Measurements from ENCODE around the gene ASPN. TPM values are rescaled to one million over a fixed set of nuclear protein-coding genes. Genes with fewer than 3 reads are reported as not detected.

ASPN gene
- total RNA-seq, 1 donor from 2014 or later = not detected

DNA sequence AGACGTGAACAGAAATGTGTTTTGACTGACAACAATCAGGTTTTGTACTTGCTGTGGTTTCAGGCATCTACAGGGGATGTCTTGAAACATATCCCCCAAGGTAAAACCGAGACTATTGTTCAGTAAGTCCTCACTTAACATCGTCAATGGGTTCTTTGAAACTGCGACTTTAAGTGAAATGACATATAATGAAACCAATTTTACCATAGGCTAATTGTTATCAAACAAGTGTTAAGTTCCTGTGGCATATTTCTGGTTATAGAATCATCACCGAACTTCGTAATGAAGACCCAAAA, 41.6 kb downstream of the ASPN start:
- no peaks in the 10 kb centered on the region for H3K36me3 Mint-ChIP-seq (ENCODE audit: low read depth)
- no peak overlapping the region for H3K27ac Mint-ChIP-seq
- H3K27me3 Mint-ChIP-seq (ENCODE audit: low read depth) = peaks cover 2% of the 10 kb centered on the region
- H3K4me3 Mint-ChIP-seq (ENCODE audit: low read depth) = no peak overlapping the region
- H3K9me3 Mint-ChIP-seq = no peaks in the 10 kb centered on the region
- peaks cover 16% of the 10 kb centered on the region for H3K4me1 Mint-ChIP-seq (ENCODE audit: low read depth)
- DNase-seq (ENCODE audit: low spot score) = no peak
- intact Hi-C loops (cut with micrococcal nuclease) = no loop called here

DNA sequence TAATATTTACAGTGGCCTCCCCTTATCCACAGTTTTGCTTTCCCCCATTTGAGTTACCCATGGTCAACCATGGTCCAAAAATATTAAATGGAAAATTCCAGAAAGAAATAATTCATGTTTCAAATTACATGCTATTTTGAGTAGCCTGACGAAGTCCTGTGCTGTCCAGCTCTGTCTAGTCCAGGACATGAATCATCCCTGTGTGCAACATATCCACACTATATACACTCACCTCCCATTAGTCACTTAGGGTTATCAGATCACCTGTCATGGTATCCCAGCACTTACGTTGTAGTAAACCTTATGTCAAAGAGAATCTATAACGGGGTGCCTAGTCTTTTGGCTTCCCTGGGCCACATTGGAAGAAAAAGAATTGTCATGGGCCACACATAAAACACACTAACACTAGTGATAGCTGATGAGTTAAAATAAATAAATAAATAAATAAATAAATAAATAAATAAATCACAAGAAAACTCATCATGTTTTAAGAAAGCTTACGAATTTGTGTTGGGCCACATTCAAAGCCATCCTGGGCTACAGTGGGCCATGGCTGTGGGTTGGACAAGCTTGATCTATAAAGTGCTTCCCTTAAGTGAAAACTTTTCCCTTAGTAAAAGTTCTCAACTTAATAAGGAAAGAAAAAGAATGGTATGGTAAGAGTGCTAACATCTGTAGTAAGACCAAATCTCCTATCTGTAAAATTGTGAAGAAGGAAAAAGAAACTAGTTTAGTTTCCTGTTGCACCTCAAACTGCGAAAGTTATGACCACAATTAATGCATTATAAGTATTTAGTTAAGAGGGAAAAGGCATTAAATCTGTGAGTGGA, 42.2 kb downstream of the ASPN start:
- DNase-seq (ENCODE audit: low spot score) = no peak
- Mint-ChIP-seq H3K4me1 (ENCODE audit: low read depth) (peaks cover 18% of the 10 kb centered on the region), H3K27me3 (ENCODE audit: low read depth) (peaks cover 2% of the 10 kb centered on the region), H3K4me3 (ENCODE audit: low read depth) (no peak overlapping the region), H3K27ac (no peak overlapping the region), H3K36me3 (ENCODE audit: low read depth) (no peaks in the 10 kb centered on the region), H3K9me3 (no peaks in the 10 kb centered on the region)
- intact Hi-C loops (cut with micrococcal nuclease) = loop anchor here (1.0 kb wide), 1 partner anchor 114 kb away; no protein-coding TSS in a partner anchor

DNA sequence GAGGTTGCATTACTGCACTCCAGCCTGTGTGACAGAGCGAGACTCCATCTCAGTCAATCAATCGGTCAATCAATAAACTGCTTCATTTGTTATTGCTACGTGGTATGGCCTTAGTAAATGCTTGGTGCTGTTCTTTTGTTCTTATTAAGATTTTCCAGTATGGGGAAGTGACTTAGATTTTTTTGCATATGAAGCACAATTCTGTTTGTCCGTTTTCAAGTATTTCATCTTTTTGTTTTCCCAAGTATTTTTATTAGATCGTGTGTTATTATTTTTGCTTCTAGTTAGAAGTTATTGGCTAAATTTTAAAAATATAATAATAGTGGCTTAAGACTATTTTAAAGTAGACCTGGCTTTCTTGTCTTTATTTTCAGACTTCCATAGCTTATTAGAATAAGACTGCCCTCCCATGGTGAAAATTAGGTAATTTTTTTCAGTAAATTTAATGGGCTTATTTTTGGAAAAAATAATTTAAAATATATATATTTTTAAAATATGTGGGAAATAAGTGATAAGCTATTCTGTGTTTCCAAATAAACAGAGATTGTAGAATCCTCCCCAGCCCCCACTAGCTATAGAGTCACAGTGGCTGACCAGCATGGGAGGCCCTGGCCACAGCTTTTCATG, 43.3 kb downstream of the ASPN start:
- no peak for DNase-seq (ENCODE audit: low spot score)
- H3K27me3 Mint-ChIP-seq (ENCODE audit: low read depth) = no peaks in the 10 kb centered on the region
- H3K4me1 Mint-ChIP-seq (ENCODE audit: low read depth) = peaks cover 20% of the 10 kb centered on the region
- intact Hi-C loops (cut with micrococcal nuclease) = loop anchor here (1.0 kb wide), 1 partner anchor 113 kb away; no protein-coding TSS in a partner anchor
- no peak overlapping the region for H3K4me3 Mint-ChIP-seq (ENCODE audit: low read depth)
- no peaks in the 10 kb centered on the region for H3K36me3 Mint-ChIP-seq (ENCODE audit: low read depth)
- H3K9me3 Mint-ChIP-seq = no peaks in the 10 kb centered on the region
- H3K27ac Mint-ChIP-seq = no peak overlapping the region

DNA sequence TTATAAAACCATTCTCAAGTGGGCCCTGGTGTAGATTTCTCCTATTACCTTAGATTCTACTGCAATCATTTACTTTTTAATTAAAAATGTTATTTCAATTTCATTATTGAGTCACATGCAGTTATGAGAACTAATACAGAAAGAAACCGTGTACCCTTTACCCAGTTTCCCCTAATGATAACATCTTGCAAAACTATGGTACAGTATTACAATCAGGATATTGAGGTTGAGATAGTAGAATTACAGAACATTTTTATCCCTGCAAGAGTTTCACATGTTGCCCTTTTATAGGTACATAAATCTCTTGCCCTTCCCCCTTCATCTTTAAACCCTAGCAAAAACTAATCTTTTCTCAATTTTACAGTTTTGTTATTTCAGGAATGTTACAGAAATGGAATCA, 47.0 kb downstream of the ASPN start:
- Mint-ChIP-seq H3K36me3 (ENCODE audit: low read depth) (peaks cover 2% of the 10 kb centered on the region), H3K4me1 (ENCODE audit: low read depth) (peaks cover 10% of the 10 kb centered on the region), H3K4me3 (ENCODE audit: low read depth) (no peak overlapping the region), H3K27me3 (ENCODE audit: low read depth) (no peaks in the 10 kb centered on the region), H3K9me3 (no peaks in the 10 kb centered on the region), H3K27ac (no peak overlapping the region)
- DNase-seq (ENCODE audit: low spot score) = no peak
- intact Hi-C loops (cut with micrococcal nuclease) = no loop called here

DNA sequence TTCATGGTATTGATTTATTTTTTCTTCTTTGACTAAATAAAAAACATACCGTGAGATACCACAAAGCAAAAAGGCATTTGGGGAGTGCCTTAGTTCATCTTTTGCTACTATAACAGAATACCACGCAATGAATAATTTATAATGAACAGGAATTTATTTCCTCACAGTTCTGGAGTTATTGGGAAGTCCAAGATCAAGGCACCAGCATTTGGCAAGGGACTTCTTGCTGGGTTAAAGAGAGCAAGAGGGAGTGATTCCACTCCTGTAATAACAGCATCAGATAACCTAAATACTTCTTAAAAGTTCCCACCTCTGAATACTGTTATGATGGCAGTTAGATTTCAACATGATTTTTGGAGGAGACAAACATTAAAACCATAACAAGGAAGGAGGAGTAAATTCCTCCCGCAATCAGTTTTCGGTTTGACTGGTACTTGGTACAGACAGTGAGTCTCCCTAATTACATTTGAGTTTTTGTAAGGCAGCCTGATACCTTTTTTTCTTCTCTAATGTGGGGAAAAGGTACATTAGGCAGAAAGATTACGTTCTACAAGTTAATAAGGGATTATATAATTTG, 49.2 kb downstream of the ASPN start:
- no peak overlapping the region for H3K27ac Mint-ChIP-seq
- H3K36me3 Mint-ChIP-seq (ENCODE audit: low read depth) = peaks cover 2% of the 10 kb centered on the region
- H3K4me1 Mint-ChIP-seq (ENCODE audit: low read depth) = peaks cover 4% of the 10 kb centered on the region
- no peaks in the 10 kb centered on the region for H3K27me3 Mint-ChIP-seq (ENCODE audit: low read depth)
- DNase-seq (ENCODE audit: low spot score) = no peak
- no peaks in the 10 kb centered on the region for H3K9me3 Mint-ChIP-seq
- intact Hi-C loops (cut with micrococcal nuclease) = no loop called here
- H3K4me3 Mint-ChIP-seq (ENCODE audit: low read depth) = no peak overlapping the region

DNA sequence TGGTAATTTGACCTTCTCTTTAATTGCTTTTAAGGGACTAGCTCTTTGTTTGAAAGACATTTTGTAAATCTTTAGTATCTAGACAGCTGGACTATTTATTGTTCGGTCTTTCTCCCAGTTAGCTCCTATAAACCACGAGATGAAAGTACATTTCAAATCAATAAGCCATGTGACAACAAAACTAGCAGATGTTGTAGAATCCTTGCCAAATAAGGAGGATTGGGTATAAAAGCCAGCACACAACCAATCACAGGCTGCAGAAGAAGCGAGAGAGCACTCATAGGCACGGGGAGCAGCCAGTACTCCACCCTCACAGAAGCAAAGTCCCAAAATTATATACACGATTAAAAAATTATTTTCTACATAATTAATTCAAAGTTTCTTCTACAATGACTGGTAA, 50.0 kb downstream of the ASPN start:
- Mint-ChIP-seq H3K27me3 (ENCODE audit: low read depth) (no peaks in the 10 kb centered on the region), H3K27ac (no peak overlapping the region), H3K9me3 (no peaks in the 10 kb centered on the region), H3K36me3 (ENCODE audit: low read depth) (peaks cover 2% of the 10 kb centered on the region), H3K4me3 (ENCODE audit: low read depth) (no peak overlapping the region), H3K4me1 (ENCODE audit: low read depth) (peaks cover 4% of the 10 kb centered on the region)
- no peak for DNase-seq (ENCODE audit: low spot score)
- intact Hi-C loops (cut with micrococcal nuclease) = no loop called here

DNA sequence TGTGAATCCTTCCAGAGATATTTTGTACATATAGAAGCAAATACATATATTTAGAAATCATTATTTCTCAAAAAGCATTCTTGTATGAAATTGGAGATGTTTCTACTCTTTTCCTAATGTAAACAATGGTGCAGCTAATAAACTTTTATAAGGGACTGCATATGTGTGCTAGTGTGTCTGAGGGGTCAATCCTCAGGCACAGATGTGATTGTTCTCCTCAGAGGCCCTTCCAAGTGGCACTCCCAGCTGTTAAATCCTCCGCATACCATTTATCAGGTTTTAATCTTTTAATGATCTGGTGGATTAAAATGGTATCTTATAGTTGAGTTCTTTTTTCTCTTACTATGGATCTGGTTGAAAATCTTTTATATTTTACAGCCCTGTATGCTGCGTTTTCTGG, 52.5 kb downstream of the ASPN start:
- no peak for DNase-seq (ENCODE audit: low spot score)
- intact Hi-C loops (cut with micrococcal nuclease) = no loop called here
- no peaks in the 10 kb centered on the region for H3K27me3 Mint-ChIP-seq (ENCODE audit: low read depth)
- H3K4me1 Mint-ChIP-seq (ENCODE audit: low read depth) = peaks cover 2% of the 10 kb centered on the region
- no peaks in the 10 kb centered on the region for H3K9me3 Mint-ChIP-seq
- no peak overlapping the region for H3K4me3 Mint-ChIP-seq (ENCODE audit: low read depth)
- peaks cover 2% of the 10 kb centered on the region for H3K36me3 Mint-ChIP-seq (ENCODE audit: low read depth)
- no peak overlapping the region for H3K27ac Mint-ChIP-seq

GRCh38 chr9:92426501-92427145, 55.7 kb downstream of the ASPN start:
- no peak overlapping the region for H3K4me3 Mint-ChIP-seq (ENCODE audit: low read depth)
- intact Hi-C loops (cut with micrococcal nuclease) = no loop called here
- DNase-seq (ENCODE audit: low spot score) = no peak
- no peaks in the 10 kb centered on the region for H3K27me3 Mint-ChIP-seq (ENCODE audit: low read depth)
- H3K4me1 Mint-ChIP-seq (ENCODE audit: low read depth) = no peaks in the 10 kb centered on the region
- no peaks in the 10 kb centered on the region for H3K9me3 Mint-ChIP-seq
- peaks cover 3% of the 10 kb centered on the region for H3K36me3 Mint-ChIP-seq (ENCODE audit: low read depth)
- no peak overlapping the region for H3K27ac Mint-ChIP-seq

DNA sequence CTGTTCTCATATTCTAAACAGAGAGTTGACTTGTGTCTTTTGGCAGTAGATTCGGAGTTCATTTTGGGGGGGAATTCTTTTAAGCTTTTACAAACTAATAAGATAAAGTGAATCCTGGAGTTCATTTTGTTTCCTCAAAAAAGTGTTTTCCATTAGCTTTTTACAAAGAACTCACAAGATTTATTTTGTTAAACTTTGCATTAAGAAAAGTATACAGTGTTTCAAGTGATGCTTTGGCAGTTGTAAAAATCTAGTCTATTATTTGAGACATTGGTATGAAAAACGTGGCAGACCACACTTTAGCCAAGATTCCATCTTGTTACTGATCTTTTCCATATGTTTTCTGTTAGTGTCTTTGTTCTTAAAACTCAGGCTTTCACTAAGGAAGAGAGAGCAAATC, 56.8 kb downstream of the ASPN start:
- Mint-ChIP-seq H3K27ac (no peak overlapping the region), H3K36me3 (ENCODE audit: low read depth) (peaks cover 3% of the 10 kb centered on the region), H3K4me3 (ENCODE audit: low read depth) (no peak overlapping the region), H3K9me3 (no peaks in the 10 kb centered on the region), H3K27me3 (ENCODE audit: low read depth) (no peaks in the 10 kb centered on the region), H3K4me1 (ENCODE audit: low read depth) (no peaks in the 10 kb centered on the region)
- intact Hi-C loops (cut with micrococcal nuclease) = no loop called here
- DNase-seq (ENCODE audit: low spot score) = no peak

DNA sequence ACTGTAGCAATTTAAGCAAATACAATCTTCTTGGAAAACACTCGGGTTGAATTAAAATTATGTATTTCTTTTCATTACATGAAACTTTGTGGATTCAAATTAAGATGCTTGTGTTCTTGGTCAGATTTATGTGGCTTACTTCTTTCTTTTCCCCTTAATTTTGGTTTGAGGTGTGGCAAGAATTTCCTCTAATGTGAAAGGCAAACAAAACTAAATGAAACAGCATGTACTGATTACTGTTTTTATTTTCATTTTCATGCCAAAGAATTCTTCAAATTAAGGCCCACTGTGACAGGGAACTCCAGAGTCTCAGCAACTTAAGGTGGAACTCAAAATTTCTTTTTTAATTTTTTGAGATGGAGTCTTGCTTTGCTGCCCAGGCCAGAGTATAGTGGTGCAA, 58.0 kb downstream of the ASPN start, which contains the start of gene OMD:
Gene OMD (minus strand): TSS at position 132 of the 400 bp plus-strand sequence. CDS start 6,913 bp downstream, outside the sequence.
- Mint-ChIP-seq H3K36me3 (ENCODE audit: low read depth) (peaks cover 3% of the 10 kb centered on the region), H3K9me3 (no peaks in the 10 kb centered on the region), H3K27ac (no peak within 1 kb of the TSS), H3K4me3 (ENCODE audit: low read depth) (no peak within 1 kb of the TSS), H3K4me1 (ENCODE audit: low read depth) (no peaks in the 10 kb centered on the region), H3K27me3 (ENCODE audit: low read depth) (no peaks in the 10 kb centered on the region)
- no peak for DNase-seq (ENCODE audit: low spot score)
- intact Hi-C loops (cut with micrococcal nuclease) = no loop called here

DNA sequence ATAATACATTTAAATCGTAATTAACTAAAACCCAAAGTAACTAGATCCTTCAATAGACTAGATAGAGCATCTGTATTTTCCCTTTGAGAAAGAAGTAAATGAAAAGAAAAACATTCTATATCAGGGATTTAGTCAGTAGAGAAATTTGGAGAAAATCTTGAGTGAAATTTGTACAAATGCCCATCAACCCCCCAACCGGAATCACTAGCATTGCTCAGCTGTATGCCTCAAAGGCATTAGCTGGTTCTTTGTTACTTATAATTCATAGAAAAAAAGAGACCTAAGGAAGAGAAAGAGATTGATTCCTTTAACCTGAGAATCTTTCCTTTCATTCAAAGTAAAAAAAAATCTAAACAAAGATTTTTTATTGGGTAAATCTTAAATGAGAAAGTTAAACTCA, 58.7 kb downstream of the ASPN start:
- no peak for DNase-seq (ENCODE audit: low spot score)
- Mint-ChIP-seq H3K4me3 (ENCODE audit: low read depth) (no peak overlapping the region), H3K4me1 (ENCODE audit: low read depth) (no peaks in the 10 kb centered on the region), H3K9me3 (no peaks in the 10 kb centered on the region), H3K27ac (no peak overlapping the region), H3K27me3 (ENCODE audit: low read depth) (no peaks in the 10 kb centered on the region), H3K36me3 (ENCODE audit: low read depth) (peaks cover 3% of the 10 kb centered on the region)
- intact Hi-C loops (cut with micrococcal nuclease) = no loop called here

GRCh38 chr9:92422611-92423338, 59.5 kb downstream of the ASPN start:
- peaks cover 3% of the 10 kb centered on the region for H3K36me3 Mint-ChIP-seq (ENCODE audit: low read depth)
- no peaks in the 10 kb centered on the region for H3K27me3 Mint-ChIP-seq (ENCODE audit: low read depth)
- no peak overlapping the region for H3K27ac Mint-ChIP-seq
- DNase-seq (ENCODE audit: low spot score) = no peak
- intact Hi-C loops (cut with micrococcal nuclease) = no loop called here
- H3K9me3 Mint-ChIP-seq = no peaks in the 10 kb centered on the region
- H3K4me1 Mint-ChIP-seq (ENCODE audit: low read depth) = no peaks in the 10 kb centered on the region
- H3K4me3 Mint-ChIP-seq (ENCODE audit: low read depth) = no peak overlapping the region

Data from activated T-helper 2 cell treated with anti-CD3 and anti-CD28 coated beads, Interferon-gamma antibody, Interleukin-2, Interleukin-4, amounts not matched to agents 10 μg/mL and 5 μg/mL and 100 μg/mL, durations not matched to agents 14 hours and 24 hours and 36 hours (primary cell).